Measurements from ENCODE around the gene ACTA2. TPM values are rescaled to one million over a fixed set of nuclear protein-coding genes. Genes with fewer than 3 reads are reported as not detected.

ACTA2 gene
- total RNA-seq, 1 donor from 2014 or later, result 2.4 TPM

DNA sequence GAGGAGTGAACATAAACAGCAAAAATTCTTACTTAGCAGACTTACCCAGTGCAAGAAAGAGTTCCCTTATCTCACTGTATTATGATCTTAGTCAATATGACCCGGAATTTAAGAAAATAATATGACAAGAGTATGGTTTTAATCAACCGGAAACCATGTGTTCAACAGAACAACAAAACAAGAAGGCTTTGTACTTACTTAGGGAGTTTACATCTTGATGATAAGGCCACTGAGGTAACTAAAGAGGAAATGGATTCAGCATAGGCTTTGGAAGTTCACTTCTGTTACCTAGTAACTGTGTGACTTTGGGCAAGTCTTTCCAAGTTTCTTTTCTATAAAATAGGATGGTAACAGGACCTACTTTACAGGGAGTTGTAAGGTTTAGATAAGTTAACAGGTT is 30.6 kb upstream of the ACTA2 start:
- ChIA-PET CTCF (no interaction called here), POLR2A (no interaction called here)
- Mint-ChIP-seq H3K27me3 (no peaks in the 10 kb centered on the region), H3K9me3 (peaks cover 3% of the 10 kb centered on the region), H3K27ac (no peak overlapping the region), H3K4me1 (peaks cover 7% of the 10 kb centered on the region), H3K4me3 (no peak overlapping the region), H3K36me3 (ENCODE audit: low read depth) (no peaks in the 10 kb centered on the region)
- no peak for ATAC-seq (ENCODE audit: low read depth)
- TF ChIP-seq, protein P1, sequence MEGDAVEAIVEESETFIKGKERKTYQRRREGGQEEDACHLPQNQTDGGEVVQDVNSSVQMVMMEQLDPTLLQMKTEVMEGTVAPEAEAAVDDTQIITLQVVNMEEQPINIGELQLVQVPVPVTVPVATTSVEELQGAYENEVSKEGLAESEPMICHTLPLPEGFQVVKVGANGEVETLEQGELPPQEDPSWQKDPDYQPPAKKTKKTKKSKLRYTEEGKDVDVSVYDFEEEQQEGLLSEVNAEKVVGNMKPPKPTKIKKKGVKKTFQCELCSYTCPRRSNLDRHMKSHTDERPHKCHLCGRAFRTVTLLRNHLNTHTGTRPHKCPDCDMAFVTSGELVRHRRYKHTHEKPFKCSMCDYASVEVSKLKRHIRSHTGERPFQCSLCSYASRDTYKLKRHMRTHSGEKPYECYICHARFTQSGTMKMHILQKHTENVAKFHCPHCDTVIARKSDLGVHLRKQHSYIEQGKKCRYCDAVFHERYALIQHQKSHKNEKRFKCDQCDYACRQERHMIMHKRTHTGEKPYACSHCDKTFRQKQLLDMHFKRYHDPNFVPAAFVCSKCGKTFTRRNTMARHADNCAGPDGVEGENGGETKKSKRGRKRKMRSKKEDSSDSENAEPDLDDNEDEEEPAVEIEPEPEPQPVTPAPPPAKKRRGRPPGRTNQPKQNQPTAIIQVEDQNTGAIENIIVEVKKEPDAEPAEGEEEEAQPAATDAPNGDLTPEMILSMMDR (IDR thresholded peaks at IDR 0.05), result no peak
- DNase-seq, result no peak
- intact Hi-C loops (cut with micrococcal nuclease), result no loop called here

DNA sequence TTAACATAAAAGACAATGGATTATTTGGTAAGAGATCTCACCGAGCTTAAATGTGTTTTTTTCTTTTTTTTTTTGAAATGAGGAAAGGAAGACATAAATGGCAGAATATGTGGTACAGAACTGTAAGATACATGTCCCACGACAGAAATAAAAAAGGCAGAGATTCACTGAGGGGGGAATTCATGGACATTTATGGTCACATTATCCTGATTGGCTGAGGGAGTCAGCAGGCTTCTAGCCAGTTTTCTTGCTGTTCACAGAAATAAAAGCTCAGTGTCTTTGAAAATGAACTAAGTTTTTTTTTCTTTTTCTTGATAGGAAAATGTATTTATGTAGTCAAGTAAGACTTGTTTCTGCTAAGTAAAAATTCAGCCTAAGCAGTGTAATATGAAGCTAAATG is 29.8 kb upstream of the ACTA2 start:
- no peak overlapping the region for H3K27ac Mint-ChIP-seq
- no peak overlapping the region for H3K4me3 Mint-ChIP-seq
- H3K9me3 Mint-ChIP-seq, result peaks cover 3% of the 10 kb centered on the region
- intact Hi-C loops (cut with micrococcal nuclease), result no loop called here
- ChIA-PET CTCF (interaction anchor here (1.1 kb wide), 1 partner anchor 48 kb away, joined by 4 read pairs; no protein-coding TSS in a partner anchor), POLR2A (interaction anchor here (0.6 kb wide), 1 partner anchor 14 kb away, joined by 3 read pairs; no protein-coding TSS in a partner anchor)
- no peak for DNase-seq
- ATAC-seq (ENCODE audit: low read depth), result no peak
- H3K36me3 Mint-ChIP-seq (ENCODE audit: low read depth), result no peaks in the 10 kb centered on the region
- peaks cover 5% of the 10 kb centered on the region for H3K4me1 Mint-ChIP-seq
- no peaks in the 10 kb centered on the region for H3K27me3 Mint-ChIP-seq
- TF ChIP-seq, protein P1 (IDR thresholded peaks at IDR 0.05), result no peak

DNA sequence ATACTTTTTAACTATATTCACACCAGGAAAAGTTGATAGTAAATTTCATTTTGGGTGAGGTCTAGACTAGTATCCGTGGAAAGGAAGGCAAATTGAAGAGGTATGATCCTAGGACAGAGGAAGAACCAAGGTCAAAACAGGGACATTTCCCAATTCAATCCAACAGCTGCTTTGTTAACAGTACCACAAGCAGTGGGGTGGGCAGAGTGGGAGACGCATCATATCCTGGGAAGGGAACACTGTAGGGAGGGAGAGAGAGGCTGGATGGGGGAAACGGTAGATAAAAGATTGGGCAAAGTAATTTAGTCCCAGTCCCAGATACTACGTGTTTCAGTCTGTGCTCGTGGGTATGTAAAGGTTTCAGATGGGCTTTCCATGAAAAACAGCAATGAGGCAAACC is 28.9 kb upstream of the ACTA2 start:
- H3K36me3 Mint-ChIP-seq (ENCODE audit: low read depth), result no peaks in the 10 kb centered on the region
- no peak for ATAC-seq (ENCODE audit: low read depth)
- intact Hi-C loops (cut with micrococcal nuclease), result no loop called here
- no peak for DNase-seq
- no peak overlapping the region for H3K4me3 Mint-ChIP-seq
- ChIA-PET CTCF (no interaction called here), POLR2A (no interaction called here)
- peaks cover 2% of the 10 kb centered on the region for H3K4me1 Mint-ChIP-seq
- H3K27me3 Mint-ChIP-seq, result no peaks in the 10 kb centered on the region
- TF ChIP-seq, protein P1 (IDR thresholded peaks at IDR 0.05), result no peak
- no peak overlapping the region for H3K27ac Mint-ChIP-seq
- peaks cover 1% of the 10 kb centered on the region for H3K9me3 Mint-ChIP-seq

DNA sequence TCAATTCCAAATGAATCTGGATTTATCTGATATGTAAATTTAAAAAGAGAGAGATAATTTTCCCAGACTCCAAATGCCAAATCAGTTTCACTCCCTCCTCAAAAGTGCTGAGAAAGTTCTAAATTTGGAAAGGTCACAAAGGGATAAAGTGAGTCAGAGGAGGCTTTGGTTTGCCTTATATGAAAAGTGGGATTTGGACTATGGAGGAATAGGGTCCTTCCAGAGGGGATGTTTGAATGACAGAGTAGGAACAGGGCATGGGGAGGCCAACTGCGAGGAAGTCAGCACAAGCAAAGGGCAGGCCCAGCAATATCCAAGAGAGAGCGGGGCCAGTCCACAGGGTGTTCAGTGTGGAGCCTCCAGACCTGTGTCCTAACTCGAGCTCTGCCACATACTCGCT is 28.2 kb upstream of the ACTA2 start:
- DNase-seq, result no peak
- peaks cover under 1% of the 10 kb centered on the region for H3K4me1 Mint-ChIP-seq
- no peaks in the 10 kb centered on the region for H3K27me3 Mint-ChIP-seq
- TF ChIP-seq, protein P1 (IDR thresholded peaks at IDR 0.05), result no peak
- ChIA-PET POLR2A (no interaction called here), CTCF (no interaction called here)
- no peaks in the 10 kb centered on the region for H3K36me3 Mint-ChIP-seq (ENCODE audit: low read depth)
- H3K9me3 Mint-ChIP-seq, result no peaks in the 10 kb centered on the region
- H3K4me3 Mint-ChIP-seq, result no peak overlapping the region
- intact Hi-C loops (cut with micrococcal nuclease), result no loop called here
- H3K27ac Mint-ChIP-seq, result no peak overlapping the region
- ATAC-seq (ENCODE audit: low read depth), result no peak

DNA sequence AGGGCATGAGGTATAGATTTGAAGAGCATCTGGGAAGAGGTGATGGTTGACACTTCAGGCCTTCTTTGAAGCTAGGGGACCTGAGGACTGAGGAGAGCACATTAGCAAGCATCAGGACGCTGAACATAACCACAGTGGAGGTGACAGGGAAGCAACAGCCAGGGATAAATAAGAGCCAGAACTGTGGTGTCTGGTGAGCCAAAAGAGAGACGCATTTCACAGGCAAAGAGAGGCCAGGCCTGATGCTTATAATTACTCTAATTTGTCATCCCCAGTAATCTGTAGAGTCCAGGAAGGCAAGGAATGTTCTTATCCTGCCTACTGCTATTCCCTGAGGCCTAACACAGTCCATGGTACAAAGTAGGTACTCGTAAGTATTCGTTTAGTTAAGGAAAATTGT is 27.7 kb upstream of the ACTA2 start:
- Mint-ChIP-seq H3K4me1 (peaks cover 6% of the 10 kb centered on the region), H3K27me3 (no peaks in the 10 kb centered on the region), H3K27ac (no peak overlapping the region), H3K36me3 (ENCODE audit: low read depth) (no peaks in the 10 kb centered on the region), H3K4me3 (no peak overlapping the region), H3K9me3 (no peaks in the 10 kb centered on the region)
- ChIA-PET POLR2A (no interaction called here), CTCF (no interaction called here)
- intact Hi-C loops (cut with micrococcal nuclease), result no loop called here
- DNase-seq (no peak), ATAC-seq (ENCODE audit: low read depth) (no peak)
- TF ChIP-seq, protein P1 (IDR thresholded peaks at IDR 0.05), result no peak

All from activated B cell treated with CpG ODN at 0.5 μM for 24 hours (primary cell).